Heart left ventricle (tissue), 13 donors: ENCODE results near the gene KDM3B.

ENCODE experiments used
- POLR2A ChIP-seq, 2 donors: fragments of 450-650 bp; IDR thresholded peaks; one replicate each; pipeline ENCODE4 v1.6.1; 2017; ENCODE audit warnings: antibody characterized with exemption in 2 of 2, mild to moderate bottlenecking in 2 of 2, moderate library complexity in 2 of 2
- TF ChIP-seq, protein P1 (sequence below), 12 donors: fragments of 200-600 bp; sonication (generic) in 4 of 12; IDR thresholded peaks; one replicate each; pipeline versions ENCODE4 v1.5.0 to v1.8.0; 2018 to 2022; ENCODE audit warnings: antibody characterized with exemption in 12 of 12, mild to moderate bottlenecking in 5 of 12
- donor health status: ischemic (EF 13 %, LVEDD 7.1; RV severe dilation, severe dysfunction).
- donor health status: DM: no; HTN: yes; CAD: no.
- donor health status: DM: no; HTN: no; CAD: no.
- donor health status: ischemic (EF 25% LVEDD 6.9; RV normal size, moderate dysfunction).
- donor health status: ischemic (EF 25% LVEDD 5.7; RV mildly dilated, moderate dysfunction).
- donor health status: ischemic (EF 35%, LVEDD 5.7; RV mildly dilated, moderate dysfunction).
- donor health status: nonischemic (EF 11% LVEDD 7.7; RV severe dilation, severe dysfunction).
- donor health status: DM: yes; HTN: yes; CAD: no.
- donor health status: PGD.
- donor health status: ischemic (EF 29% LVEDD 5.4; RV normal size, mild dysfunction).
- donor health status: nonischemic (EF 23%, LVEDD 6.1; RV moderate dilation, normal function).

DNA sequence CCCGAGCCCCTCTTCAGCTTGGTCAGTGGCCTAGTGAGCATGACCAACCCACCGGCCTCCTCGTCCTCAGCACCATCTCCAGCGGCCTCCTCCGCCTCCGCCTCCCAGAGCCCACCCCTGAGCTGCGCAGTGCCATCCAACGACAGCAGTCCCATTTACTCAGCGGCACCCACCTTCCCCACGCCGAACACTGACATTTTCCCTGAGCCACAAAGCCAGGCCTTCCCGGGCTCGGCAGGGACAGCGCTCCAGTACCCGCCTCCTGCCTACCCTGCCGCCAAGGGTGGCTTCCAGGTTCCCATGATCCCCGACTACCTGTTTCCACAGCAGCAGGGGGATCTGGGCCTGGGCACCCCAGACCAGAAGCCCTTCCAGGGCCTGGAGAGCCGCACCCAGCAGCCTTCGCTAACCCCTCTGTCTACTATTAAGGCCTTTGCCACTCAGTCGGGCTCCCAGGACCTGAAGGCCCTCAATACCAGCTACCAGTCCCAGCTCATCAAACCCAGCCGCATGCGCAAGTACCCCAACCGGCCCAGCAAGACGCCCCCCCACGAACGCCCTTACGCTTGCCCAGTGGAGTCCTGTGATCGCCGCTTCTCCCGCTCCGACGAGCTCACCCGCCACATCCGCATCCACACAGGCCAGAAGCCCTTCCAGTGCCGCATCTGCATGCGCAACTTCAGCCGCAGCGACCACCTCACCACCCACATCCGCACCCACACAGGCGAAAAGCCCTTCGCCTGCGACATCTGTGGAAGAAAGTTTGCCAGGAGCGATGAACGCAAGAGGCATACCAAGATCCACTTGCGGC lies 114.6 kb downstream of the KDM3B start:
- no peak for TF ChIP-seq POLR2A (IDR thresholded peaks at IDR 0.05)
- TF ChIP-seq, protein P1, sequence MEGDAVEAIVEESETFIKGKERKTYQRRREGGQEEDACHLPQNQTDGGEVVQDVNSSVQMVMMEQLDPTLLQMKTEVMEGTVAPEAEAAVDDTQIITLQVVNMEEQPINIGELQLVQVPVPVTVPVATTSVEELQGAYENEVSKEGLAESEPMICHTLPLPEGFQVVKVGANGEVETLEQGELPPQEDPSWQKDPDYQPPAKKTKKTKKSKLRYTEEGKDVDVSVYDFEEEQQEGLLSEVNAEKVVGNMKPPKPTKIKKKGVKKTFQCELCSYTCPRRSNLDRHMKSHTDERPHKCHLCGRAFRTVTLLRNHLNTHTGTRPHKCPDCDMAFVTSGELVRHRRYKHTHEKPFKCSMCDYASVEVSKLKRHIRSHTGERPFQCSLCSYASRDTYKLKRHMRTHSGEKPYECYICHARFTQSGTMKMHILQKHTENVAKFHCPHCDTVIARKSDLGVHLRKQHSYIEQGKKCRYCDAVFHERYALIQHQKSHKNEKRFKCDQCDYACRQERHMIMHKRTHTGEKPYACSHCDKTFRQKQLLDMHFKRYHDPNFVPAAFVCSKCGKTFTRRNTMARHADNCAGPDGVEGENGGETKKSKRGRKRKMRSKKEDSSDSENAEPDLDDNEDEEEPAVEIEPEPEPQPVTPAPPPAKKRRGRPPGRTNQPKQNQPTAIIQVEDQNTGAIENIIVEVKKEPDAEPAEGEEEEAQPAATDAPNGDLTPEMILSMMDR (IDR thresholded peaks at IDR 0.05), result no peak
